DND-41 (cell line): ENCODE measurements around the gene EMP1.

ENCODE experiments used
- ATAC-seq: fragments of 200-7000 bp; cut with Tn5 transposase; 3 replicates; pipeline ENCODE4 v1.9.1; 2021; ENCODE audit warnings: low read depth; ENCODE audit not compliant: insufficient read depth
- DNase-seq: peaks from one replicate; pipeline ENCODE4 v3.0.0-alpha.2; 2020
- H2AFZ ChIP-seq: 2 replicates; pipeline ENCODE4 v1.6.0; 2012; ENCODE audit warnings: low read depth, low read length
- H3K27ac ChIP-seq: 2 replicates; pipeline ENCODE4 v1.5.1; 2012; ENCODE audit warnings: low read length, inconsistent platforms
- H3K27me3 ChIP-seq: fragments of 200-600 bp; sonication (generic); 2 replicates; pipeline ENCODE4 v1.6.0; 2012; ENCODE audit warnings: low read length, mild to moderate bottlenecking, inconsistent platforms; ENCODE audit not compliant: insufficient read depth, poor library complexity
- H3K36me3 ChIP-seq: 2 replicates; pipeline ENCODE4 v1.5.1; 2012; ENCODE audit warnings: low read length, inconsistent platforms; ENCODE audit not compliant: insufficient read depth
- H3K4me1 ChIP-seq: 2 replicates; pipeline ENCODE4 v1.5.1; 2012; ENCODE audit warnings: mild to moderate bottlenecking, low read length; ENCODE audit not compliant: insufficient read depth
- H3K4me2 ChIP-seq: 2 replicates; pipeline ENCODE4 v1.6.0; 2012; ENCODE audit warnings: mild to moderate bottlenecking, moderate library complexity, low read length, inconsistent platforms; ENCODE audit not compliant: insufficient read depth
- H3K4me3 ChIP-seq, 2 experiments: fragments of 200-600 bp in 1 of 2; shearing (Covaris generic) in 1 of 2; 2 replicates each; pipeline ENCODE4 v1.5.1; 2012 to 2016; ENCODE audit warnings: inconsistent platforms in 2 of 2, low read length in 2 of 2, mild to moderate bottlenecking in 2 of 2, low read depth in 1 of 2, moderate library complexity in 1 of 2
- H3K79me2 ChIP-seq: 2 replicates; pipeline ENCODE4 v1.6.0; 2012; ENCODE audit warnings: low read length, inconsistent platforms; ENCODE audit not compliant: insufficient read depth
- H3K9ac ChIP-seq: 2 replicates; pipeline ENCODE4 v1.6.0; 2012; ENCODE audit warnings: low read depth, mild to moderate bottlenecking, inconsistent platforms, low read length, moderate library complexity
- H3K9me3 ChIP-seq: 2 replicates; pipeline ENCODE4 v1.5.1; 2012; ENCODE audit warnings: low read length, moderate library complexity, mild to moderate bottlenecking, inconsistent platforms; ENCODE audit not compliant: insufficient read depth, severe bottlenecking
- H4K20me1 ChIP-seq: 2 replicates; pipeline ENCODE4 v1.6.0; 2012; ENCODE audit warnings: low read length; ENCODE audit not compliant: insufficient read depth
- CTCF ChIP-seq: IDR thresholded peaks from 2 replicates; pipeline ENCODE4 v1.5.1; 2012; ENCODE audit warnings: borderline replicate concordance, low read length, moderate library complexity, mild to moderate bottlenecking; ENCODE audit not compliant: poor library complexity, severe bottlenecking; ENCODE audit errors: extremely low read depth
- EZH2 ChIP-seq: IDR thresholded peaks from 3 replicates; pipeline ENCODE4 v1.6.1; 2012; ENCODE audit warnings: borderline replicate concordance, low read depth, mild to moderate bottlenecking, moderate library complexity, low read length, inconsistent platforms; ENCODE audit not compliant: severe bottlenecking

The EMP1 gene

GRCh38 chr12:13229504-13229903, 33.0 kb downstream of the EMP1 start:
- no peaks in the 10 kb centered on the region for H3K36me3 ChIP-seq
- TF ChIP-seq CTCF, result no peak
- no peak for TF ChIP-seq EZH2
- H3K27ac ChIP-seq, result no peak overlapping the region
- H3K9ac ChIP-seq, result no peak overlapping the region
- H3K79me2 ChIP-seq, result no peaks in the 10 kb centered on the region
- DNase-seq (no peak), ATAC-seq (no peak)
- H4K20me1 ChIP-seq, result no peaks in the 10 kb centered on the region
- H3K27me3 ChIP-seq, result peaks cover 19% of the 10 kb centered on the region
- no peak overlapping the region for H3K4me3 ChIP-seq
- no peak overlapping the region for H3K4me2 ChIP-seq
- no peaks in the 10 kb centered on the region for H3K4me1 ChIP-seq
- H3K9me3 ChIP-seq, result no peaks in the 10 kb centered on the region
- H2AFZ ChIP-seq, result no peak overlapping the region

- ATAC-seq (no peak), DNase-seq (no peak)
- H3K79me2 ChIP-seq, result no peaks in the 10 kb centered on the region
- no peaks in the 10 kb centered on the region for H3K4me1 ChIP-seq
- H3K4me3 ChIP-seq, result no peak overlapping the region
- no peaks in the 10 kb centered on the region for H3K36me3 ChIP-seq
- no peak overlapping the region for H3K9ac ChIP-seq
- H3K9me3 ChIP-seq, result no peaks in the 10 kb centered on the region
- TF ChIP-seq EZH2 (no peak), CTCF (no peak)
- H3K27me3 ChIP-seq, result peaks cover 16% of the 10 kb centered on the region
- H3K4me2 ChIP-seq, result no peak overlapping the region
- H3K27ac ChIP-seq, result no peak overlapping the region
- H2AFZ ChIP-seq, result no peak overlapping the region
- no peaks in the 10 kb centered on the region for H4K20me1 ChIP-seq
These were observed 34.0 kb downstream of the EMP1 start for GRCh38 chr12:13230500-13230899.

- Histone ChIP-seq H3K27ac (no peak overlapping the region), H3K27me3 (peaks cover 12% of the 10 kb centered on the region), H3K36me3 (no peaks in the 10 kb centered on the region), H3K79me2 (no peaks in the 10 kb centered on the region), H2AFZ (no peak overlapping the region), H4K20me1 (no peaks in the 10 kb centered on the region), H3K4me3 (no peak overlapping the region), H3K4me2 (no peak overlapping the region), H3K9ac (no peak overlapping the region), H3K9me3 (no peaks in the 10 kb centered on the region), H3K4me1 (no peaks in the 10 kb centered on the region)
- ATAC-seq (0 out of 3 replicates have a peak, but pooled peaks have one; percentile 45), DNase-seq (peak; percentile 19)
- TF ChIP-seq EZH2 (no peak), CTCF (peak; percentile 69)
These were observed 37.5 kb downstream of the EMP1 start for GRCh38 chr12:13233830-13234641.
